Type B pancreatic cell (in vitro differentiated cells): ENCODE results near the gene MEDAG. TPM values are rescaled to one million over a fixed set of nuclear protein-coding genes. Genes with fewer than 3 reads are reported as not detected.

Experiments used
- DNase-seq: peaks from one replicate; pipeline ENCODE4 v3.0.0; 2021; ENCODE audit warnings: mixed read lengths; ENCODE audit not compliant: unreplicated experiment; ENCODE audit errors: extremely low spot score
- H3K27ac Mint-ChIP-seq: 2 replicates; pipeline ENCODE4 v1.8.0; 2021; ENCODE audit warnings: mild to moderate bottlenecking, mixed read lengths
- H3K27me3 Mint-ChIP-seq: 2 replicates; pipeline ENCODE4 v1.8.0; 2021; ENCODE audit warnings: mixed read lengths
- H3K36me3 Mint-ChIP-seq: 2 replicates; pipeline ENCODE4 v1.8.0; 2021; ENCODE audit warnings: mixed read lengths
- H3K4me1 Mint-ChIP-seq: one replicate; pipeline ENCODE4 v1.8.0; 2021; ENCODE audit warnings: mixed read lengths; ENCODE audit not compliant: unreplicated experiment
- H3K4me3 Mint-ChIP-seq: 2 replicates; pipeline ENCODE4 v1.8.0; 2021; ENCODE audit warnings: mild to moderate bottlenecking, mixed read lengths
- H3K9me3 Mint-ChIP-seq: 2 replicates; pipeline ENCODE4 v1.8.0; 2021; ENCODE audit warnings: mixed read lengths
- total RNA-seq: library from RNA; stranded (reverse); gene quantifications from 2 replicates; pipeline ENCODE4 v1.2.1, GENCODE V29; 2021; ENCODE audit warnings: low replicate concordance
- TF ChIP-seq, protein P1 (sequence below): fragments of 200-600 bp; sonication (generic); conservative IDR thresholded peaks from 2 replicates; pipeline ENCODE4 v1.5.0; 2021; ENCODE audit warnings: antibody characterized with exemption, mild to moderate bottlenecking

MEDAG gene
- total RNA-seq, 1 donor from 2014 or later: 0.36 TPM

DNA sequence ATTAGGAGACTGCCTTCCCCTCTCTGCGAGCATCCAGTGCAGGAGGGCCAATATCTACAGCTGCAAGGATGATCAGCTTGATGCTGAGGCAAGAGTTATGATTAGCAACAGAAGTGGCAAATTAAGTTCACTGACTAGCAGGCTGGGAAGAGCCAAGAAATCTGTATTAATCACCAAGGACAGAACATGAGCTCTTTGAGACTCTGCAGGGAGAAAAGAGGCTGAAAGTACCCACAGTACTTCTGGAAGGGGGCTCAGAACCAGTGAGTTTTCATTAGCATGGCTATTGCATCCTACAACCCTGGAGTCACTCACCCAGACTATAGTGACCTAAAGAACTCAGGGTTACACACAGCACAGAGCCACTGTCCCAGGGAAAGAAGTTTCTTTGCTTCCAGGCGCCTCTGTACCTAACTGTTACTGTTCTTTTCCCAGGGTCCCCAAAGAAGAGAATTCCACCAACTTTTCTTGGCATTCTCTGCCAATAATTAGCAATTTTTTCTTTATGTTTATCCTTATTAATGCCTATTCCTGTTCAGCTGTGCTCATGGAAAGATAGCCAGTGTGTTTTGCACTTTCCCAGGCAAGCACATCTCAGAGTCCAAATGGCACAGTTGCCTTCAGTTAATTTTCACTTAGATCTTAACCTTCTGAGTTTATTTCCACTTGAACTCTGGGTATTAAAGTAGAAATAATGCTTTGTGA lies 25.8 kb upstream of the MEDAG start:
- Mint-ChIP-seq H3K9me3 (peaks cover 6% of the 10 kb centered on the region), H3K36me3 (no peaks in the 10 kb centered on the region), H3K27me3 (peaks cover 3% of the 10 kb centered on the region), H3K4me3 (no peak overlapping the region), H3K27ac (no peak overlapping the region), H3K4me1 (peaks cover 44% of the 10 kb centered on the region)
- TF ChIP-seq, protein P1, sequence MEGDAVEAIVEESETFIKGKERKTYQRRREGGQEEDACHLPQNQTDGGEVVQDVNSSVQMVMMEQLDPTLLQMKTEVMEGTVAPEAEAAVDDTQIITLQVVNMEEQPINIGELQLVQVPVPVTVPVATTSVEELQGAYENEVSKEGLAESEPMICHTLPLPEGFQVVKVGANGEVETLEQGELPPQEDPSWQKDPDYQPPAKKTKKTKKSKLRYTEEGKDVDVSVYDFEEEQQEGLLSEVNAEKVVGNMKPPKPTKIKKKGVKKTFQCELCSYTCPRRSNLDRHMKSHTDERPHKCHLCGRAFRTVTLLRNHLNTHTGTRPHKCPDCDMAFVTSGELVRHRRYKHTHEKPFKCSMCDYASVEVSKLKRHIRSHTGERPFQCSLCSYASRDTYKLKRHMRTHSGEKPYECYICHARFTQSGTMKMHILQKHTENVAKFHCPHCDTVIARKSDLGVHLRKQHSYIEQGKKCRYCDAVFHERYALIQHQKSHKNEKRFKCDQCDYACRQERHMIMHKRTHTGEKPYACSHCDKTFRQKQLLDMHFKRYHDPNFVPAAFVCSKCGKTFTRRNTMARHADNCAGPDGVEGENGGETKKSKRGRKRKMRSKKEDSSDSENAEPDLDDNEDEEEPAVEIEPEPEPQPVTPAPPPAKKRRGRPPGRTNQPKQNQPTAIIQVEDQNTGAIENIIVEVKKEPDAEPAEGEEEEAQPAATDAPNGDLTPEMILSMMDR: no peak
- no peak for DNase-seq

DNA sequence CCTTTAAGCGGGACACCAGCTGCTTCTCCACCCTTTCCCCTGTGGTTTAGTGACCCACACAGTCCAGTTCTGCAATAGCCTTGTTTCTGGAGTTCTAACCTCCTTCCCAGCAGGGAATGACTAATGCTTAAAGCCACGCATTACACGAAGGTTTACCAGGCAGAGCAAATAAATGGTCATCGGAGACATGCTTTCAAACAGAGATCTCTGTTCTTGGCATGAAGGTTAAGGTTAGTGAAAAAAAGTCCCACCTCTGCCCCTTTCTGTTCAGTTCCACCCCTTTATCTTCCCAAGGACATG lies 25.3 kb upstream of the MEDAG start:
- H3K27ac Mint-ChIP-seq: no peak overlapping the region

DNA sequence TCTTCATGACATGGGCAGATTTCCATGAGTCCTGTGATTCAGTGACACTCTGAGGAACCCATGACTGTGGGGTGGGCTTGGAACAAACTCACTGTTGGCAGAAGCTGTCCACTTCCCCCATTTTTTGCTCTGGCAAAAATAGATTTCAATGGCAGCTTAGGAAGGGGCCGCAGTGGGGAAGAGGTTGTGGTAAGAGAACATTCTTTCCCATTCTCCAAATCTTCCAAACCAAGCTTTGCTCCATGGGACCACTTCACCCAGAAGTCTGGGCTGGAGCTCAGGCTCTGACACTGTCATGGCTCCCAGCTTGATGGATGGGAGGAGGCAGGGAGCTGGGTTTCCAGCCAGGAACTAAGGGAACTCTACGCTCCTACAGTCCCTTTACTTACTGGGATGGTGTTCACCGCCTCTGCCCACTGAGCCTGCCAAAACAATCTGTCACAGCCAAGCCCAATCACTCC lies 24.9 kb upstream of the MEDAG start:
- Mint-ChIP-seq H3K36me3 (no peaks in the 10 kb centered on the region), H3K27ac (no peak overlapping the region), H3K27me3 (peaks cover 3% of the 10 kb centered on the region), H3K4me3 (no peak overlapping the region), H3K9me3 (peaks cover 6% of the 10 kb centered on the region), H3K4me1 (peaks cover 40% of the 10 kb centered on the region)
- DNase-seq: no peak
- TF ChIP-seq, protein P1: no peak

More for the DNA sequence above, 25.3 kb upstream of the MEDAG start:
- peaks cover 6% of the 10 kb centered on the region for H3K9me3 Mint-ChIP-seq
- no peak for DNase-seq
- TF ChIP-seq, protein P1: no peak
- H3K4me3 Mint-ChIP-seq: no peak overlapping the region
- H3K4me1 Mint-ChIP-seq: peaks cover 43% of the 10 kb centered on the region
- peaks cover 3% of the 10 kb centered on the region for H3K27me3 Mint-ChIP-seq
- no peaks in the 10 kb centered on the region for H3K36me3 Mint-ChIP-seq

DNA sequence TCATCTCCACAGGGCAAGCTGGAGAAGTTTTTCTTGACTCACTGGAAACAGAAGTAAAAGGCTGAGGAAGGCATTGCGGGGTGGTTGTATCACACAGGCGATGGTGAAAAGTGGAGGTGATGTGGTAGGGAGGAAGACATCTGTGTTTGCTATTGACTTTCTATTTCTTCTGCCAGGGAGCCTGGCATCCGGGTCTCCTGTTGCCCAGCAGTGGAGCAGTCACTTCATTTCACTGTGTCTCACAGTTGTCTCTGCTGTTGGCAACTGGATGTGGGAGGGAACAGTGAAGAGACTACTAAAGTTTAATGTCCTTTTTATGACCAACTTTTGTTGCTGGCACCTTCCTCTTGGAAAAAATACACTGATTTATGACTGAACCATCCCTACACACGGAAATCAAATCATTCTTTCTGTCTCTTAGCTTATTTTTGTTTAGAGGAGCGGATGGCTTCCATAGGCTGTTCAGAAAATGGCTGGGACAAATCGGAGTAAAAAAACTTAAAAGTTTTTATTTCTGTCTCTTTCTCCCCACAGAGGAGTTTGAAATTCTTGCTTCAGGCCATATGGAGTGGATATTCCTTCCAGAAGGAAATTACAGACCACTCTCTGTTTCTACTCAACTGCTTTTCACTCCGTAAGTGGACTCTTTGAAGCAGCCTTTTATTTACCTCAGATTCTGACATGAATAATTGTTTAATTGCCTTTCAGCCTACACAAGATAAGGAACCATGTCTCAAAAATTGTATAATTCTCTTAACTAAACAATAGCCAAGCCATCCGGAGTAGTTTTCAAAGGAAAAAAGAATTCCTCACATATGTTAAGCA lies 23.8 kb upstream of the MEDAG start:
- peak overlapping the region; percentile 2 for H3K4me3 Mint-ChIP-seq
- peaks cover 6% of the 10 kb centered on the region for H3K9me3 Mint-ChIP-seq
- H3K27me3 Mint-ChIP-seq: peaks cover 3% of the 10 kb centered on the region
- no peak for DNase-seq
- TF ChIP-seq, protein P1: no peak
- no peaks in the 10 kb centered on the region for H3K36me3 Mint-ChIP-seq
- H3K27ac Mint-ChIP-seq: peak overlapping the region; percentile 4
- peaks cover 37% of the 10 kb centered on the region for H3K4me1 Mint-ChIP-seq

DNA sequence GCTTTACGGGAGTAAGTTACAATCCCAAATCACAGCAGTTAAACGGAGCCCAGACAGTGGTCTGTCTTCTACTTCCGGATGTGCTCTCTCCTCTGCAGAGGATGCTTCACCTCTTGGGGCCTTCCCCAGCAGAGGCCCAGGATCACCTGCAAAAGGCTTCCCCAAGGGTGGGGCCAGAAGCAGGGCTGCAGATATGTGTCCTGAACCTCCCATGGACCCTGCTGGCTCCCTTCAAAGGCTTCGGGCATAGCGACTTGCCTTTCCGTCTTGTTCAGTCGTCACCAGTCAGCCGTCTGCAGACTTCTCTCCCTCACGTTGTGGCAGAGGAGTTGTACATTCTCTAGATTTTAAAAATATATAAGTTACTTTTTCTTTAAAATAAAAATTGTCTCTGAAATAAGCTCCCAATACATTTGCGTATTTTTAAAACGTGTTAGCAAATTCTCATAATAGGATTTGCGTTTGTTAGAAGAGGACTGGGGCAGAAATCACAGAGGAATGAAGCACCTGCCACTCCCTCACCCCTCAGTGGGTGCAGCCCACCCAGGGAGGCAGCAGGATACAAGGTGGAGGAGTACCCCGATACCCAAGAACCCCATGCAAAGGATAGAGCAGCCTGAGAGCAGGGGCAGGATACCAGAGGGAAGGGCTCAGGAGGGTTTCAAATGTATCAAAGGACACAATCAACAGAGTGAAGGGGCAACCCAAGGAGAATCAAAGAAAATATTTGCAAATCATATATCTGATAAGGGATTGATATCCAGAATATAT lies 22.9 kb upstream of the MEDAG start:
- Mint-ChIP-seq H3K27me3 (peaks cover 3% of the 10 kb centered on the region), H3K27ac (no peak overlapping the region), H3K4me3 (peak overlapping the region; percentile 34), H3K36me3 (no peaks in the 10 kb centered on the region), H3K4me1 (peaks cover 29% of the 10 kb centered on the region), H3K9me3 (peaks cover 6% of the 10 kb centered on the region)
- DNase-seq: no peak
- TF ChIP-seq, protein P1: no peak
